ENCODE results near the gene PAAF1.

The PAAF1 gene

GRCh38 chr11:73974604-73975478 is 98.0 kb downstream of the PAAF1 start:
- DNase-seq = no peak

- no peak for DNase-seq
Measured at GRCh38 chr11:73975479-73975757, 98.6 kb downstream of the PAAF1 start.

- DNase-seq = no peak
Measured at GRCh38 chr11:73976451-73977151, 99.8 kb downstream of the PAAF1 start.

GRCh38 chr11:73977856-73978519 is 101.2 kb downstream of the PAAF1 start:
- DNase-seq = no peak

- no peak for DNase-seq
Measured at GRCh38 chr11:73978576-73979086, 101.8 kb downstream of the PAAF1 start.

GRCh38 chr11:73980001-73980961 is 103.5 kb downstream of the PAAF1 start:
- peak; percentile 75 for DNase-seq
